ENCODE results near the gene DMD.

The DMD gene

DNA sequence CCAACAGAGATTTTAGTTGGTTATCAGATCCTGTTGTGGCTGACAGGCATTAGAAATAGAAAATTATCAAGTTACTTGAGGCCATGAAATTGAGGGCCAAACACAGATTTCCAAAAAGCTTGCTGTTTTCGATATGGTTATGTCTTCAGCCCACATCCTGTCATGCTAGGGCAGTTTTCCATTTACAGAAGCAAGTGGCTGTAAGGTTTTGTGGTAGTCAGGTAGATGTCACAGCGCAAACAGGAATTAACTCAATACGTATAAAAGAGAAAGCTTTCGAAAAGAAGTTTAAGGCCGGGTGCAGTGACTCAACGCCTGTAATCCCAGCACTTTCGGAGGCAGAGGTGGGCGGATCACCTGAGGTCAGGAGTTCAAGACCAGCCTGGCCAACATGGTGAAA, 104.6 kb downstream of the DMD start:
- TF ChIP-seq, protein P1, sequence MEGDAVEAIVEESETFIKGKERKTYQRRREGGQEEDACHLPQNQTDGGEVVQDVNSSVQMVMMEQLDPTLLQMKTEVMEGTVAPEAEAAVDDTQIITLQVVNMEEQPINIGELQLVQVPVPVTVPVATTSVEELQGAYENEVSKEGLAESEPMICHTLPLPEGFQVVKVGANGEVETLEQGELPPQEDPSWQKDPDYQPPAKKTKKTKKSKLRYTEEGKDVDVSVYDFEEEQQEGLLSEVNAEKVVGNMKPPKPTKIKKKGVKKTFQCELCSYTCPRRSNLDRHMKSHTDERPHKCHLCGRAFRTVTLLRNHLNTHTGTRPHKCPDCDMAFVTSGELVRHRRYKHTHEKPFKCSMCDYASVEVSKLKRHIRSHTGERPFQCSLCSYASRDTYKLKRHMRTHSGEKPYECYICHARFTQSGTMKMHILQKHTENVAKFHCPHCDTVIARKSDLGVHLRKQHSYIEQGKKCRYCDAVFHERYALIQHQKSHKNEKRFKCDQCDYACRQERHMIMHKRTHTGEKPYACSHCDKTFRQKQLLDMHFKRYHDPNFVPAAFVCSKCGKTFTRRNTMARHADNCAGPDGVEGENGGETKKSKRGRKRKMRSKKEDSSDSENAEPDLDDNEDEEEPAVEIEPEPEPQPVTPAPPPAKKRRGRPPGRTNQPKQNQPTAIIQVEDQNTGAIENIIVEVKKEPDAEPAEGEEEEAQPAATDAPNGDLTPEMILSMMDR (conservative IDR thresholded peaks at IDR 0.05; ENCODE audit: low read length) = no peak
- TF ChIP-seq EZH2phosphoT487 (IDR thresholded peaks at IDR 0.05; ENCODE audit: borderline replicate concordance) = no peak
- Histone ChIP-seq H3K9me2 (replicated peaks; ENCODE audit: low read depth, low read length) (no peaks in the 10 kb centered on the region), H3K9me3 (ENCODE audit: insufficient read depth, low read depth, low read length) (no peaks in the 10 kb centered on the region), H3K4me2 (ENCODE audit: low read depth, low read length, poor library complexity, severe bottlenecking) (no peak overlapping the region), H3K27me3 (ENCODE audit: insufficient read depth, low read length, poor library complexity, severe bottlenecking) (no peaks in the 10 kb centered on the region), H3K36me3 (ENCODE audit: insufficient read depth, low read length) (no peaks in the 10 kb centered on the region), H3K4me1 (ENCODE audit: insufficient read depth, low read length, poor library complexity, severe bottlenecking) (no peaks in the 10 kb centered on the region), H3K9ac (ENCODE audit: low read depth, low read length, poor library complexity, severe bottlenecking) (no peak overlapping the region), H2AFZ (ENCODE audit: low read length) (no peak overlapping the region), H4K20me1 (ENCODE audit: insufficient read depth, low read length, poor library complexity, severe bottlenecking) (no peaks in the 10 kb centered on the region), H3K4me3 (ENCODE audit: low read length, poor library complexity, severe bottlenecking) (no peak overlapping the region), H3K79me2 (ENCODE audit: insufficient read depth, low read length) (no peaks in the 10 kb centered on the region), H3F3A (ENCODE audit: low read depth) (no peaks in the 10 kb centered on the region)

DNA sequence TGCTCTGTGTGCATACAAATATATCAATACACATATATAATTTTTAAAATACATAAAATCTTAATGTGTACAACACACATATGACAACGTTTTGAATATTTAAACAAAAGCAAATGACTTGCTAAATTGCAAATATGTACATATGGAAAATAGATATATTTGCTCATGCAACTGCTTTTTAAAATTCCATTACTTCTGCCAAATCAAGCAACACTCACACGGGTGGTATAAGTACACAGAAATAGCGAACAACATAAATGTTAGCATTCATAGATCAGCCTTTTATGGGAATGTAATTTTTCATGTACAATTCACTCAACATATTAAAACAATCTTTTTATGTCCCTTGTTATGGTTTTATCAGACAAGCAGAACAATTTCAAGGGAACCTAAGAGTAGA, 116.3 kb downstream of the DMD start:
- Histone ChIP-seq H3F3A (ENCODE audit: low read depth) (no peaks in the 10 kb centered on the region), H3K9me2 (replicated peaks; ENCODE audit: low read depth, low read length) (no peaks in the 10 kb centered on the region), H3K9me3 (ENCODE audit: insufficient read depth, low read depth, low read length) (no peaks in the 10 kb centered on the region), H3K79me2 (ENCODE audit: insufficient read depth, low read length) (no peaks in the 10 kb centered on the region), H3K4me2 (ENCODE audit: low read depth, low read length, poor library complexity, severe bottlenecking) (no peak overlapping the region), H3K27me3 (ENCODE audit: insufficient read depth, low read length, poor library complexity, severe bottlenecking) (no peaks in the 10 kb centered on the region), H3K4me3 (ENCODE audit: low read length, poor library complexity, severe bottlenecking) (no peak overlapping the region), H4K20me1 (ENCODE audit: insufficient read depth, low read length, poor library complexity, severe bottlenecking) (no peaks in the 10 kb centered on the region), H3K36me3 (ENCODE audit: insufficient read depth, low read length) (no peaks in the 10 kb centered on the region), H2AFZ (ENCODE audit: low read length) (no peak overlapping the region), H3K4me1 (ENCODE audit: insufficient read depth, low read length, poor library complexity, severe bottlenecking) (no peaks in the 10 kb centered on the region), H3K9ac (ENCODE audit: low read depth, low read length, poor library complexity, severe bottlenecking) (no peak overlapping the region)
- TF ChIP-seq, protein P1 (conservative IDR thresholded peaks at IDR 0.05; ENCODE audit: low read length) = no peak
- TF ChIP-seq EZH2phosphoT487 (IDR thresholded peaks at IDR 0.05; ENCODE audit: borderline replicate concordance) = no peak

DNA sequence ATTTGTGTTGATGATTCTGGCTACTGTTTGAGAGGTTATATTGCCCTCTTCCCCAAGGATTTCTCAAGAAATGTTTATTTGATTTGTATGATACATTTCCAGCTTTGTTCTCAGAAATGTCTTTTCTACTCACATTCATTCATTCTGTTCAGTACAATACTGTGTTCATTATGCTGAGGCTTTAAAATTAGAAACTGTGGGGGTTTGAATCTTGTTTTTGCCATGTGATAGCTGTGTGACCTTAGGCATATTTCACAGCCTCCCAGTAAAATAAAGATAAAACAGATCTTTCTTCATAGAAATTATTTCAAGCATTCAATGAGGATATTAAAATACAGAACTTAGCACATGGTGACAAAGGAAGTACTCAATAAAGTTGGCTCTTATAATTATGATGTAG, 123.9 kb downstream of the DMD start:
- Histone ChIP-seq H3K9me3 (ENCODE audit: insufficient read depth, low read depth, low read length) (no peaks in the 10 kb centered on the region), H3K4me3 (ENCODE audit: low read length, poor library complexity, severe bottlenecking) (no peak overlapping the region), H4K20me1 (ENCODE audit: insufficient read depth, low read length, poor library complexity, severe bottlenecking) (no peaks in the 10 kb centered on the region), H3K27me3 (ENCODE audit: insufficient read depth, low read length, poor library complexity, severe bottlenecking) (no peaks in the 10 kb centered on the region), H3K4me2 (ENCODE audit: low read depth, low read length, poor library complexity, severe bottlenecking) (no peak overlapping the region), H3K79me2 (ENCODE audit: insufficient read depth, low read length) (no peaks in the 10 kb centered on the region), H3K4me1 (ENCODE audit: insufficient read depth, low read length, poor library complexity, severe bottlenecking) (no peaks in the 10 kb centered on the region), H2AFZ (ENCODE audit: low read length) (no peak overlapping the region), H3F3A (ENCODE audit: low read depth) (no peaks in the 10 kb centered on the region), H3K9me2 (replicated peaks; ENCODE audit: low read depth, low read length) (no peaks in the 10 kb centered on the region), H3K36me3 (ENCODE audit: insufficient read depth, low read length) (no peaks in the 10 kb centered on the region), H3K9ac (ENCODE audit: low read depth, low read length, poor library complexity, severe bottlenecking) (no peak overlapping the region)
- TF ChIP-seq EZH2phosphoT487 (IDR thresholded peaks at IDR 0.05; ENCODE audit: borderline replicate concordance) = no peak
- TF ChIP-seq, protein P1 (conservative IDR thresholded peaks at IDR 0.05; ENCODE audit: low read length) = no peak
